Natural killer cell treated with Interleukin-12 subunit alpha and Interleukin-12 subunit beta and Interleukin-15 and Interleukin-18, amount 100 ng/mL, for 72 hours (primary cell): Measurements from ENCODE around the gene VPS13D. TPM values are rescaled to one million over a fixed set of nuclear protein-coding genes. Genes with fewer than 3 reads are reported as not detected.
"Not testable (repeated sequence)": the region's sequence is repeated elsewhere in the genome, so short reads cannot be mapped to it uniquely, and the experiment has no call there.

ENCODE experiments used
- ATAC-seq, 2 donors: fragments of 150-1000 bp; cut with Tn5 transposase in 1 of 2; sonication (Bioruptor Pico), chemical (Tn5 transposase) in 1 of 2; 2 replicates each; pipeline ENCODE4 v1.10.0; 2021
- DNase-seq: peaks from one replicate; pipeline ENCODE4 v3.0.0; 2022; ENCODE audit warnings: low spot score
- H3K27ac Mint-ChIP-seq, 2 donors: 1 replicate in 1 of 2; 2 replicates in 1 of 2; pipeline ENCODE4 v1.8.0; 2022; ENCODE audit warnings: mixed read lengths in 2 of 2, mild to moderate bottlenecking in 1 of 2, moderate library complexity in 1 of 2
- H3K27me3 Mint-ChIP-seq, 2 donors: 1 replicate in 1 of 2; 2 replicates in 1 of 2; pipeline ENCODE4 v1.8.0; 2022; ENCODE audit warnings: mixed read lengths in 2 of 2
- H3K36me3 Mint-ChIP-seq: one replicate; pipeline ENCODE4 v1.8.0; 2022; ENCODE audit warnings: mixed read lengths
- H3K4me1 Mint-ChIP-seq, 2 donors: 1 replicate in 1 of 2; 2 replicates in 1 of 2; pipeline ENCODE4 v1.8.0; 2022; ENCODE audit warnings: low read depth in 2 of 2, mixed read lengths in 2 of 2, mild to moderate bottlenecking in 1 of 2
- H3K4me3 Mint-ChIP-seq: one replicate; pipeline ENCODE4 v1.8.0; 2022; ENCODE audit warnings: mixed read lengths
- H3K9me3 Mint-ChIP-seq: 2 replicates; pipeline ENCODE4 v1.8.0; 2022; ENCODE audit warnings: mixed read lengths
- total RNA-seq, 2 donors: library from RNA; stranded (reverse); gene quantifications; one replicate each; pipeline ENCODE4 v1.2.3, GENCODE V29; 2022

VPS13D gene
- total RNA-seq, 2 donors from 2014 or later: 41.8 to 71.7 TPM

GRCh38 chr1:12204754-12205658, 24.8 kb upstream of the VPS13D start:
- Mint-ChIP-seq H3K36me3 (peaks cover 6% of the 10 kb centered on the region), H3K27ac (peak overlapping the region; percentile 74 to 81), H3K27me3 (no peaks in the 10 kb centered on the region), H3K4me1 (peaks cover 51 to 57% of the 10 kb centered on the region in 2 donors), H3K9me3 (no peaks in the 10 kb centered on the region), H3K4me3 (no peak overlapping the region)
- DNase-seq: no peak
- no peak for ATAC-seq

- Mint-ChIP-seq H3K27me3 (no peaks in the 10 kb centered on the region), H3K4me3 (no peak overlapping the region), H3K4me1 (peaks cover 53 to 57% of the 10 kb centered on the region in 2 donors), H3K9me3 (no peaks in the 10 kb centered on the region), H3K27ac (peak overlapping the region; percentile 74 to 81), H3K36me3 (peaks cover 6% of the 10 kb centered on the region)
- ATAC-seq (no peak), DNase-seq (no peak)
Measured at GRCh38 chr1:12206238-12206637, 23.6 kb upstream of the VPS13D start.

GRCh38 chr1:12206792-12207424, 22.9 kb upstream of the VPS13D start:
- H3K4me3 Mint-ChIP-seq: no peak overlapping the region

DNA sequence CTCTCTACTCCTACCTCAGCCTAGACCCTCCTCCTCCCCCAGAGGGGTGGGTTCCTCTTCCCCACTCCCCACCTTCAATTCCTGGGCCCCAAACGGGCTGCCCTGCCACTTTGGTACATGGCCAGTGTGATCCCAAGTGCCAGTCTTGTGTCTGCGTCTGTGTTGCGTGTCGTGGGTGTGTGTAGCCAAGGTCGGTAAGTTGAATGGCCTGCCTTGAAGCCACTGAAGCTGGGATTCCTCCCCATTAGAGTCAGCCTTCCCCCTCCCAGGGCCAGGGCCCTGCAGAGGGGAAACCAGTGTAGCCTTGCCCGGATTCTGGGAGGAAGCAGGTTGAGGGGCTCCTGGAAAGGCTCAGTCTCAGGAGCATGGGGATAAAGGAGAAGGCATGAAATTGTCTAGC, 21.6 kb upstream of the VPS13D start:
- peaks cover 38 to 50% of the 10 kb centered on the region in 2 donors for H3K4me1 Mint-ChIP-seq
- H3K36me3 Mint-ChIP-seq: no peaks in the 10 kb centered on the region
- no peak for ATAC-seq
- no peak overlapping the region for H3K4me3 Mint-ChIP-seq
- peak; percentile 52 for DNase-seq
- H3K27me3 Mint-ChIP-seq: no peaks in the 10 kb centered on the region
- no peaks in the 10 kb centered on the region for H3K9me3 Mint-ChIP-seq
- peak overlapping the region; percentile 64 to 70 for H3K27ac Mint-ChIP-seq

More at GRCh38 chr1:12206792-12207424, 22.9 kb upstream of the VPS13D start:
- Mint-ChIP-seq H3K9me3 (no peaks in the 10 kb centered on the region), H3K4me1 (peaks cover 47 to 53% of the 10 kb centered on the region in 2 donors), H3K36me3 (peaks cover 6% of the 10 kb centered on the region), H3K27ac (peak overlapping the region in 1 of 2 donors; percentile 81), H3K27me3 (no peaks in the 10 kb centered on the region)
- ATAC-seq: no peak
- no peak for DNase-seq

GRCh38 chr1:12208764-12209494, 20.9 kb upstream of the VPS13D start:
- H3K4me1 Mint-ChIP-seq: peaks cover 33 to 46% of the 10 kb centered on the region in 2 donors
- DNase-seq (peak; percentile 76), ATAC-seq (peak; percentile 76 to 80)
- H3K36me3 Mint-ChIP-seq: no peaks in the 10 kb centered on the region
- H3K27me3 Mint-ChIP-seq: no peaks in the 10 kb centered on the region
- H3K4me3 Mint-ChIP-seq: no peak overlapping the region
- peak overlapping the region; percentile 64 to 70 for H3K27ac Mint-ChIP-seq
- H3K9me3 Mint-ChIP-seq: no peaks in the 10 kb centered on the region

DNA sequence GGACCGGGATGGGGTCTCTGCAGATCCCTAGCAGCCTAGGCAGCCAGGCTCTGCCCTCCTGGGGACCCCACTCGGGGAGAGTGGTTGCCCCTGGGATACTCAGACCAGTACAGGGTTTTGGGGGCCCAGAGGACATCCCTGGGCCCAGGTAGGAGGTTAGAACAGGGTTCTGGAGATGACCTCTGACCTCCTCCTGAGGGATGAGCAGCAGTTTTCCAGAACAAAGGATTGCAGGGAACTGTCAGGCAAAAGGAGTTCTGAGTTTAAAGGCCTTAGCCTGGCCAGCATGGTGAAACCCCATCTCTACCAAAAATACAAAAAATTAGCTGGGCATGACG, 20.4 kb upstream of the VPS13D start:
- Mint-ChIP-seq H3K4me3 (no peak overlapping the region), H3K9me3 (no peaks in the 10 kb centered on the region), H3K4me1 (peaks cover 34 to 43% of the 10 kb centered on the region in 2 donors), H3K36me3 (no peaks in the 10 kb centered on the region), H3K27me3 (no peaks in the 10 kb centered on the region), H3K27ac (peak overlapping the region; percentile 64 to 70)
- ATAC-seq (peak; percentile 1 to 2), DNase-seq (peak; percentile 50)

DNA sequence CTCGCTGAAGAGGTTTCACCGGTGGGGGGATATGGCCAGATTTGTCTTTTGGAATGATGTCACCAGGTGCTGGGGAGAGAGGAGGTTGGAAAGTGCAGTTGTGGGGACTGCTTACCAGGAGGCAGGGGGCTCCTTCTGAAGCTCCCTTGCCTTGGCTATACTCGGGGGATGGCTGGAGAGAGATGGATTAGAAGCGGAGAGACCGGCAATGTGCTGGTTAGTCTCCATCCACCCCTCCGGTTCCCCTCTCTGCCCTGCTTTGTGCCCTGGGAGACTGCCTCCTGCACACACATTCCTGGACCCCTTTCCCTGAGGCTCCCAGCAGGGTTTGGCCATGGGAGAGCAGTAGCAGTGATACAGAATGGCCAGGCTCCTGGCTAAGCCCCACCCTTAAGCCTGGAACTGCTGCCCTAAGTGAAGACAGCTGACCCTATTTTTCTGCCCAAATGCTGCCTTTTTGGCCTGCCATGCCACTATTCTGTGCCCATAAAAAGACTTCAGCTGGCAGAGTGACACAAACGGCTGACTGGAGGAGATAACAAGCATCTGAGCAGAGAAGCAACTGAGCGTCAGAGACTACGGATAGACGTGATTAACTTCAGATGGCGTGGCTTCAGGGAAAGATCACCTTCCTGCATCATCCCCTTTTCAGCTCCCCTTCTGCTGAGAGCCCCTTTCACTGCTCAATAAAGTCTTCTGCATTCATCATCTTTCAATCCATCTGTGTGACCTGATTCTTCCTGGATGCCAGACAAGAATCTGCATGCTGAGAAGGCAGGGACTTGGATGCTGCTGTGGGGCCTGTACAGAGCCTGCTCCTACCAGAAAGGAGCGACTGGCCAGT, 14.5 kb upstream of the VPS13D start:
- H3K9me3 Mint-ChIP-seq: no peaks in the 10 kb centered on the region
- ATAC-seq: peak in 1 of 2 donors; percentile 8

DNA sequence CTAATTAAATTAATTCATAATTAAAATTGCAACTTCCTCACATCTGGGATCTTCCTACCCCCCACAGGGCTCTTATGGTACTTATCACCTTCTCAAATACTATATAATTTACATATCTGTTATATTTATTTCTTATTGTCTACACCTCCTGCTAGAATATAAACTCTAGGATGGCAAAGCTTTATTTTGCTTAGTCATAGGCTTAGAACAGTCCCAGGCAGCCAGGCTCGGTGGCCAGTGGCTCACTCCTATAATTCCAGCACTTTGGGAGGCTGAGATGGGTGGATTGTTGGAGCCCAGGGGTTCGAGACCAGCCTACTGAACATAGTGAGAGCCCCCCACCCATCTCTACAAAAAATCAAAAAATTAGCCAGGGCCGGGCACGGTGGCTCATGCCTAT, 10.0 kb upstream of the VPS13D start:
- H3K9me3 Mint-ChIP-seq: no peaks in the 10 kb centered on the region
- H3K36me3 Mint-ChIP-seq: peaks cover 4% of the 10 kb centered on the region
- no peak for ATAC-seq
- no peak overlapping the region for H3K4me3 Mint-ChIP-seq
- H3K4me1 Mint-ChIP-seq: no peaks in the 10 kb centered on the region
- H3K27me3 Mint-ChIP-seq: no peaks in the 10 kb centered on the region
- no peak overlapping the region for H3K27ac Mint-ChIP-seq
- no peak for DNase-seq

More for the DNA sequence above, 14.5 kb upstream of the VPS13D start:
- peak; percentile 54 for DNase-seq
- Mint-ChIP-seq H3K4me1 (peaks cover 10 to 17% of the 10 kb centered on the region in 2 donors), H3K4me3 (no peak overlapping the region), H3K36me3 (no peaks in the 10 kb centered on the region), H3K27ac (no peak overlapping the region), H3K27me3 (no peaks in the 10 kb centered on the region)

DNA sequence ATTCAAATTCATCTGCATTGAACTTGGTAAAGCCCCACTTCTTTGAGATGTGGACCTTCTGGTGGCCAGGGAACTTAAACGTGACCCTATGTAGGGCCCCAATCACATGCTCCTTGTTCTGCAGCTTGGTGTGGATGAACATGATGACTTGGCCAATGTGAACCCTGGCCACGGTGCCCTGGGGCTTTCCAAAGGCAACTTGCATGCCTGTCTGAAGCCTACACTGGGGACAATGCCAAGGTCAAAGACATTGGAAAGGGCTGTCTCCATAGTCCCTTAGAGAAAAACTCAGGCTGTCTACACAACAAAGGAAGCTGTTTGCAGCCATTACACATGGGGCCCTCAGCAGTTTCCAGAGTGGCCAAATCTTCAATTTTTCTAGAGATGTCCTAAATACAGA, 8.9 kb upstream of the VPS13D start:
- no peak for ATAC-seq
- Mint-ChIP-seq H3K4me1 (no peaks in the 10 kb centered on the region), H3K4me3 (no peak overlapping the region), H3K27me3 (no peaks in the 10 kb centered on the region), H3K9me3 (no peaks in the 10 kb centered on the region), H3K27ac (no peak overlapping the region), H3K36me3 (peaks cover 4% of the 10 kb centered on the region)
- DNase-seq: peak; percentile 45

- DNase-seq, ATAC-seq, H3K4me3 Mint-ChIP-seq: not testable (repeated sequence)
Measured at GRCh38 chr1:12222700-12223099, 7.1 kb upstream of the VPS13D start.

GRCh38 chr1:12224092-12224491, 5.7 kb upstream of the VPS13D start:
- not testable (repeated sequence) for H3K9me3 Mint-ChIP-seq

More at GRCh38 chr1:12222700-12223099, 7.1 kb upstream of the VPS13D start:
- not testable (repeated sequence) for H3K27ac Mint-ChIP-seq, H3K36me3 Mint-ChIP-seq, H3K9me3 Mint-ChIP-seq, H3K4me1 Mint-ChIP-seq, H3K27me3 Mint-ChIP-seq

GRCh38 chr1:12228979-12229378, 851 bp upstream of the VPS13D start:
- DNase-seq: no peak
- no peaks in the 10 kb centered on the region for H3K9me3 Mint-ChIP-seq
- H3K4me3 Mint-ChIP-seq: no peak overlapping the region
- H3K36me3 Mint-ChIP-seq: no peaks in the 10 kb centered on the region
- H3K27ac Mint-ChIP-seq: peak overlapping the region in 1 of 2 donors; percentile 29
- peaks cover 8 to 13% of the 10 kb centered on the region in 2 donors for H3K4me1 Mint-ChIP-seq
- no peaks in the 10 kb centered on the region for H3K27me3 Mint-ChIP-seq
- ATAC-seq: no peak

More at GRCh38 chr1:12224092-12224491, 5.7 kb upstream of the VPS13D start:
- not testable (repeated sequence) for H3K4me1 Mint-ChIP-seq, H3K27ac Mint-ChIP-seq, H3K27me3 Mint-ChIP-seq, H3K36me3 Mint-ChIP-seq, ATAC-seq, DNase-seq, H3K4me3 Mint-ChIP-seq

- peak overlapping the region in 1 of 2 donors; percentile 29 for H3K27ac Mint-ChIP-seq
- H3K27me3 Mint-ChIP-seq: no peaks in the 10 kb centered on the region
- H3K4me3 Mint-ChIP-seq: peak overlapping the region; percentile 48
- H3K4me1 Mint-ChIP-seq: peaks cover 8 to 13% of the 10 kb centered on the region in 2 donors
- H3K9me3 Mint-ChIP-seq: no peaks in the 10 kb centered on the region
- no peaks in the 10 kb centered on the region for H3K36me3 Mint-ChIP-seq
- ATAC-seq (peak in 1 of 2 donors; percentile 1), DNase-seq (no peak)
Measured at GRCh38 chr1:12229386-12229834, 420 bp upstream of the VPS13D start.
